Measurements from ENCODE around the gene JAK1.

The JAK1 gene

DNA sequence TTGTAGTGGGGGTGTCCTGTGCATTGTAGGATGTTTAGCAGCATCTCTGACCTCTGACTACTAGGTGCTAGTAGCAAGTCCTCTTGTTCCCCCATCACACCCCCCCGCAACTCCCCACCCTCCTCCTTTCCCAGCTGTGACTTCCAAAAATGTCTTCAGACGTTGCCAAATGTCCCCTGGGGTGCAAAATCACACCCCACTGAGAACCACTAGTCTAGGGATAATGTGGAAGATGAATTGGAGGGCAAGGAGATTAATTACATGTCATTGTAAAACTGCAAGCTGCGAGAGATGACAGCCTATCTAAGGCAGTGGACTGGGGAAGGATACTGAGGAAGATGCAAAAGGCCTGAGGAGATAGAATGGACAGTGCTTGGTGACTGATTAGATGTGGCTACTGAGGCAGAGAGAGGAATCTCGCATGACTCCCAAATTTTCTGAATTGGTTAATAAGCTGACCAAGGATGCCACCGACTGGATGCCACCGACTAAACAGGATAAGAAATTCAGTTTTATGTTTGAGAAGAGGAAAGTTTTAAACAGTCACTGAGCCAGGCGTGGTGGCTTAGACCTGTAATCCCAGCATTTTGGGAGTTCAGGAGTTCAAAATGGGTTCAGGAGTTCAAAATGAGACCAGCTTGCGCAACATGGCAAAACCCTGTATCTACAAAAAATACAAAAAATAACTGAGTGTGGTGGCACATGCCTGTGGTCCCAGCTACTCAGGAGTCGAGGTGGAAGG lies 3.1 kb upstream of the JAK1 start:
- H3K36me3 Mint-ChIP-seq: no peaks in the 10 kb centered on the region
- DNase-seq (ENCODE audit: low spot score in 2 of 2) (no peak), ATAC-seq (ENCODE audit: low read depth) (no peak)
- peaks cover 21% of the 10 kb centered on the region for H3K4me1 Mint-ChIP-seq
- no peaks in the 10 kb centered on the region for H3K9me3 Mint-ChIP-seq
- no peak overlapping the region for H3K27ac Mint-ChIP-seq
- H3K27me3 Mint-ChIP-seq: no peaks in the 10 kb centered on the region
- H3K4me3 Mint-ChIP-seq: no peak overlapping the region

DNA sequence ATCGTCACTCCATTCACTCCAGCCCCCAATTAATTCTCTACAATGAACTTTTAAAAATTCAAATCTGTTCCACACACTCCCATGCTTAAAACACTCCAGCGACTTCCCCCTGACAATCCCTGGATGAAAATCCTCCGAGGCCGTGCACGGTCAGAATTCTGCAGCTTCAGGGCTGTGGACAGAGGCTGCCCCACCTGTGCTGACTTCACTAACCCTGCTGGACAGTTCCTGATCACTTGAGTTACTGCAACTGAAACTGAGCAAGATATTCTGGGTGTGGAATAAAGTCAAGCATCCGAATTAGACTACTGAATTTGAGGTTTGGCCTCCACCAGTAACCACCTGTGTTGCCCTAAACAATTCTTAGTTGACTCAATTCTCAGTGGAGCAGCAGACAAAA lies 1.0 kb upstream of the JAK1 start:
- Mint-ChIP-seq H3K27me3 (no peaks in the 10 kb centered on the region), H3K27ac (peak overlapping the region; percentile 96), H3K9me3 (no peaks in the 10 kb centered on the region), H3K36me3 (no peaks in the 10 kb centered on the region), H3K4me3 (peak overlapping the region; percentile 86), H3K4me1 (peaks cover 30% of the 10 kb centered on the region)
- DNase-seq (ENCODE audit: low spot score in 2 of 2) (no peak), ATAC-seq (ENCODE audit: low read depth) (no peak)

DNA sequence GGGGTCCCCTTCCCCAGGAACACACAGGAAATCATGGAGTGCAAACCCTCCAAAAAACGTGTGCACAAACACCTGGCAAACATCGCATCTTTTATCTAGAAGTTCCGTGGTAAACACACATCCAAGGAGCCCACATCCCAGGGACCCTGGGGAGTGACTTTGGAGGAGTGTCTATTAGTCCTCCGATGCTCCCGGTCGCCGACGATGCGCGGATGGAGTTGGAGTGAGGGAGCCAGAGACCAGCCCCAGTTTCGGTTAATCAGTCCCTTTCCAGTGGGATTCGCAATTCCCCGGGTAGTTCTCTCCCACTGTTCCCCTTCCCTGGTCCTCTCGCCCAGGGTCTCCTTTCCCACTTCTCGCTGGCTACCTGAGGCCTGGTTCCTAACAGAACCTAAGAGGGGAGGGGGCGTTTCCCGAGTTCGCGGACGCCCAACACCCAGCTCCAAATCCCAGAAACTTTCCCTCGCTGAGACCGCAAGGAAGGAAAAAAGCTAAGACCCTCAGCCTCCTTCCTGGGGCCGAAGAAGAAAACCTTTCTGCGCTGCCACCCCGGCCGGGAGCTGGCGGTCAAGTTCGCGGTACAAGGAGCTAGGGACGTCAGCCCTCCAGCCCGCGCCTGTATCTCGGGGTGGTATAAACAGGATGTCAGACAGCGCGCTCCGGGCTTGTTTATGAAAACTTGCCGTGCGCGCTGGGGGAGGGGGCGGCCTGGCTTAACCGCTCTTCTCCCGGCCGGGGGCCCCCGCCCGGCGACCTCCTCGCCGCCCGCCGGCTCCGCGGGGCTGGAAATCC lies 787 bp downstream of the JAK1 start:
- peaks cover 46% of the 10 kb centered on the region for H3K4me1 Mint-ChIP-seq
- DNase-seq (ENCODE audit: low spot score in 2 of 2) (peak; percentile 67 to 77), ATAC-seq (ENCODE audit: low read depth) (peak; percentile 57)
- peak overlapping the region; percentile 91 for H3K4me3 Mint-ChIP-seq
- peak overlapping the region; percentile 95 for H3K27ac Mint-ChIP-seq
- peaks cover 2% of the 10 kb centered on the region for H3K36me3 Mint-ChIP-seq
- H3K27me3 Mint-ChIP-seq: no peaks in the 10 kb centered on the region
- H3K9me3 Mint-ChIP-seq: no peaks in the 10 kb centered on the region

DNA sequence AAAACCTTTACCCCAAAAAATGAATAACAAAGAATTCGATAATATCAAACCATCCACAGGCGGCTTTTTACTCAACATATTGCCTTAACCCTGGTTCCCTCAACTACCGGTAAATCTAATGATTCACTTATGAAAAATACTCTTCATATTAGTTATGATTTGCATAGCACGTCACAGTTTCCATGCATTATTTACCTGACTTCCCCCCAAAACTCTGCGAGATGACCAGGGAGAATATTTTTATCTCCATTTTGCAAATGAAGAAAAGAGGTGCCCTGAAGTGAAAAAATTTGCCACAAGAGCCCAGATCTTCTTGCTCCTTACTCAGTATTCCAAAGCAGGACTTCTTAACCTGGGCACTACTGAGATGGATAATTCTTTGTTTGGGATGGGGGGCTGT lies 2.9 kb downstream of the JAK1 start:
- Mint-ChIP-seq H3K36me3 (peaks cover 2% of the 10 kb centered on the region), H3K9me3 (no peaks in the 10 kb centered on the region), H3K27ac (peak overlapping the region; percentile 92), H3K4me3 (peak overlapping the region; percentile 91), H3K4me1 (peaks cover 50% of the 10 kb centered on the region), H3K27me3 (no peaks in the 10 kb centered on the region)
- no peak for ATAC-seq (ENCODE audit: low read depth)
- no peak for DNase-seq (ENCODE audit: low spot score in 2 of 2)

DNA sequence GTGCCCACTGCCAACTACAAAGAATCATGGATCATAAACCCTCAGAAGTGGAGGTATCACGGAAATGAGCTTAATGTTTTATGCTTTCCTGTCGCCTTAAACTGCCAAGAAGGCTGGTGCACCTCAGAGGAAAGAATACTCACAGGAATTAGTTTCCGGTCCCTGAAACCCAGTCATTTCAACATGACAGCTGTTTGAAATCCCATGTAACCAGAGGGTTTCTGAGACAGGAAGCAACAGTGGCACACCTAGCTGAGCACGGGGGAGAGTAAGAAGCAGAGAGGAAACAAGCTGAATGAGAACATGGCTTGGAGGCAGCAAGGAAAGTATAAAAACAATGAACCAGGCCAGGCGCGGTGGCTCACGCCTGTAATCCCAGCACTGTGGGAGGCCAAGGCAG lies 3.9 kb downstream of the JAK1 start:
- ATAC-seq (ENCODE audit: low read depth) (no peak), DNase-seq (ENCODE audit: low spot score in 2 of 2) (no peak)
- Mint-ChIP-seq H3K4me1 (peaks cover 51% of the 10 kb centered on the region), H3K9me3 (no peaks in the 10 kb centered on the region), H3K36me3 (peaks cover 2% of the 10 kb centered on the region), H3K4me3 (peak overlapping the region; percentile 80), H3K27ac (peak overlapping the region; percentile 92), H3K27me3 (no peaks in the 10 kb centered on the region)

DNA sequence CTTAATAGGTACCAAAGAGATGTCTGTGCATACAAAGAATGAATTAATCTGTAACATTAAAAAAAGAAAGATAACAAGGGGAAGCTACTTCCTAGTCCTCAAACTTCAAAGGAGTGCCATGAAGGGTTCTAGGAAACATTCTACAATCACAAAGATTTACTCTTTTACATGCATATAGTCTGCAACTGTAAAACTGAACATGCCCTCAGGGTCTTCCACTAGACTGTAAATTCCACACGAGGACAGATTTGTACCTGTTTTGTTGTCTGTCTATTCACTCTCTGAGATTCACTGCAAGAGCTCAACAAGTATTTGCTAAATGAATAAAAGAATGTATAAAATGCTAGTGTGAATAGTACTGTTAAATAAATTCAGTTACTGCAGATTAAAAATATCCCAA lies 4.4 kb downstream of the JAK1 start:
- H3K27ac Mint-ChIP-seq: peak overlapping the region; percentile 92
- H3K36me3 Mint-ChIP-seq: peaks cover 2% of the 10 kb centered on the region
- no peaks in the 10 kb centered on the region for H3K27me3 Mint-ChIP-seq
- H3K4me3 Mint-ChIP-seq: peak overlapping the region; percentile 80
- DNase-seq (ENCODE audit: low spot score in 2 of 2) (no peak), ATAC-seq (ENCODE audit: low read depth) (no peak)
- H3K4me1 Mint-ChIP-seq: peaks cover 47% of the 10 kb centered on the region
- no peaks in the 10 kb centered on the region for H3K9me3 Mint-ChIP-seq

DNA sequence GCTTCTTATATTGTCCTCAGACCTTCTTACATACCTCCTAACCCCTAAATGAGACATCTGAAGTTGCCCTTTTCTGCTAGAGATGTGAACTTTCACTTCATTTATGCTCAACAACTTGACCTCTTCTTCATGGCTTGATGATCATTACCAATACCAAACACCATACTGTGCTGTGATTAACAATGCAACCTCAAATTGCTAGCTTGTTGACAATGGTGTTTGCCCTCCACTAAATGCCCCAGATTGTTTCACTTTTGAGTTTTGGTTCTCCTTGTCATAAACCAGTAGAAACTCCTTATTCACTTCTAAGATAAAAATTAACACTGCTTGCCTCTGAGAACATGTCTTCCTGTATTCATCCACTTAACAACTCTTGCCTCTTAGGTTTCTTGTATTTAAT lies 5.6 kb downstream of the JAK1 start:
- no peaks in the 10 kb centered on the region for H3K27me3 Mint-ChIP-seq
- ATAC-seq (ENCODE audit: low read depth): peak; percentile 50
- H3K9me3 Mint-ChIP-seq: no peaks in the 10 kb centered on the region
- H3K36me3 Mint-ChIP-seq: peaks cover 2% of the 10 kb centered on the region
- H3K27ac Mint-ChIP-seq: peak overlapping the region; percentile 92
- H3K4me1 Mint-ChIP-seq: peaks cover 47% of the 10 kb centered on the region
- peak overlapping the region; percentile 83 for H3K4me3 Mint-ChIP-seq
- no peak for DNase-seq (ENCODE audit: low spot score in 2 of 2)

DNA sequence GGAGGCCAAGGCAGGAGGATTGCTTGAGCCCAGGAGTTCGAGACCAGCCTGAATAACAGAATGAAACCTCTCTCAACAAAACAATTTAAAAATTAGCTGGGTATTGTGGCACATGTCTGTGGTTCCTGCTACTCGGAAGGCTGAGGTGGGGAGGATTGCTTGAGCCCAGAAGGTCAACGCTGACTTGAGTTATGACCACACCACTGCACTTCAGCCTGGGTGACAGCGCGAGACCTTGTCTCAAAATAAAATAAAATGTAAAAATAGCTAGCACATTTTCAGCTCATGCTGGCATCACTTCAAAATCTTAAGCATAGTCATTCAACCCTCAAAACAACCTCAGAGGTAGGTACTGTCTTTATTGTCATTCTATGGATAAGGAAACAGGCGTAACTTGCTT lies 6.4 kb downstream of the JAK1 start:
- Mint-ChIP-seq H3K27me3 (no peaks in the 10 kb centered on the region), H3K4me1 (peaks cover 45% of the 10 kb centered on the region), H3K27ac (peak overlapping the region; percentile 92), H3K36me3 (peaks cover 2% of the 10 kb centered on the region), H3K4me3 (peak overlapping the region; percentile 83), H3K9me3 (no peaks in the 10 kb centered on the region)
- DNase-seq (ENCODE audit: low spot score in 2 of 2) (no peak), ATAC-seq (ENCODE audit: low read depth) (no peak)

DNA sequence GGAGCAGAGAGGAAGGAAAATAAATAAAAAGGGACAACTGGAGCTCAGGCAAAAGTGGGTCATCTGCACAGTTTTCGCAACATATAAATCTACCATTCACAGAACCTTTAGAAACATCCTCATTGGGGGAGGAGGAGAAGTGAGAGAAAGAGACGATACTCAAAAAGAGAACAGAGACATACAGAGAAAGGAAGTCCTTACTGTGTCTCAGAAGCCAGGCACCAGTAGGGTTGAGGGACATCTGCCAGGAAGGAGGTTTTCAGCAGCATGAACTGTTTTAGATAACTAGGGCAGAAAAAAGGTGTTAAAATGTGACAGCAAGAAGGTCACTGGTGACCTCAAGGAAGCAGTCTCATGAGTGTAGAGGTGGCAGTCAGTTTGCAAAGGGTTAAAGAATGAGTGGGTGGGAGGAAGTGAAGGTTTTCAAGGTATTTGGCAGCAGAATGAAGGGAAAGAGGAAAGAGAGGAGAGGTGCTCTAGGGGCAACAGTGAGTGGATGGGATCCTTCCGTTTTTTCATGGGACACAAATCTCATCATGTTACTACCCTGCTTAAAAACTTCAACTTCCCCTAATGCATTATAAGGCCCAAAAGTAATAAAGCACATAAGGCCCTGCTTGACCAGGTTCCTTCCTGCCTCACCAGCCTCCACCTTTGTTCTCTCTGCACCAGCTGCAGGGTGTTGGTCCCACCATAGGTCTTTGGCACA lies 9.5 kb downstream of the JAK1 start:
- Mint-ChIP-seq H3K4me1 (peaks cover 41% of the 10 kb centered on the region), H3K36me3 (peaks cover 2% of the 10 kb centered on the region), H3K27ac (no peak overlapping the region), H3K4me3 (no peak overlapping the region), H3K9me3 (no peaks in the 10 kb centered on the region), H3K27me3 (no peaks in the 10 kb centered on the region)
- ATAC-seq (ENCODE audit: low read depth) (peak; percentile 71), DNase-seq (ENCODE audit: low spot score in 2 of 2) (peak in 1 of 2 donors; percentile 27)

DNA sequence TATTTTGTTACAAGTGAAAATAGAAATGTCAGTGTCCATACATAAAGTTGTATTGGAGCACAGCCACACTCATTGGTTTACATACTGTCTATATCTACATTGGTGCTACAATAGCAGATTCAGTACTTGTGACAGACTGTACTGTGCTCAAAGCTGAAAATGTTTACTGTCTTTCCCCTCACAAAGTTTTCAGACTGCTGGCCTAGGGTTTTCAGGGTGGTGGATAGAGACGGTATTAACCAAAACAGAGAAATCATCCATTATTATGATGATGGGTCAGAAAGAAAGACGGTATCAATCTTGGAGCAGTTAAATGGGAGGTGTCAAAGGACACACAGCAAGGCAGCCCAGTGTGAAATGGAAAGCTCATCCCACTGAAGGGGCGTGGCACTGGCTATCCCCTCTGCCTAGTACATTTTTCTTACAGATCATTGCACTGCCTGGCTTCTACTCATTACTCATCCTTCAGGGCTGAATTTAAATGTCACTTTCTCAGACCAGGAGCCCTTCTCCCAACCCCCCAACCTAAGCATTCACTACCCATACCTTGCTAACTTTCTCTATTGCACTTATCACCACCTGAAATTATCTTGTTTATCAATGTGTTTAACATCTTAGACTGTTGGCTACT lies 10.2 kb downstream of the JAK1 start:
- DNase-seq (ENCODE audit: low spot score in 2 of 2): no peak
- no peak for ATAC-seq (ENCODE audit: low read depth)
- Mint-ChIP-seq H3K27me3 (no peaks in the 10 kb centered on the region), H3K4me1 (peaks cover 36% of the 10 kb centered on the region), H3K27ac (no peak overlapping the region), H3K36me3 (no peaks in the 10 kb centered on the region), H3K9me3 (no peaks in the 10 kb centered on the region), H3K4me3 (no peak overlapping the region)

DNA sequence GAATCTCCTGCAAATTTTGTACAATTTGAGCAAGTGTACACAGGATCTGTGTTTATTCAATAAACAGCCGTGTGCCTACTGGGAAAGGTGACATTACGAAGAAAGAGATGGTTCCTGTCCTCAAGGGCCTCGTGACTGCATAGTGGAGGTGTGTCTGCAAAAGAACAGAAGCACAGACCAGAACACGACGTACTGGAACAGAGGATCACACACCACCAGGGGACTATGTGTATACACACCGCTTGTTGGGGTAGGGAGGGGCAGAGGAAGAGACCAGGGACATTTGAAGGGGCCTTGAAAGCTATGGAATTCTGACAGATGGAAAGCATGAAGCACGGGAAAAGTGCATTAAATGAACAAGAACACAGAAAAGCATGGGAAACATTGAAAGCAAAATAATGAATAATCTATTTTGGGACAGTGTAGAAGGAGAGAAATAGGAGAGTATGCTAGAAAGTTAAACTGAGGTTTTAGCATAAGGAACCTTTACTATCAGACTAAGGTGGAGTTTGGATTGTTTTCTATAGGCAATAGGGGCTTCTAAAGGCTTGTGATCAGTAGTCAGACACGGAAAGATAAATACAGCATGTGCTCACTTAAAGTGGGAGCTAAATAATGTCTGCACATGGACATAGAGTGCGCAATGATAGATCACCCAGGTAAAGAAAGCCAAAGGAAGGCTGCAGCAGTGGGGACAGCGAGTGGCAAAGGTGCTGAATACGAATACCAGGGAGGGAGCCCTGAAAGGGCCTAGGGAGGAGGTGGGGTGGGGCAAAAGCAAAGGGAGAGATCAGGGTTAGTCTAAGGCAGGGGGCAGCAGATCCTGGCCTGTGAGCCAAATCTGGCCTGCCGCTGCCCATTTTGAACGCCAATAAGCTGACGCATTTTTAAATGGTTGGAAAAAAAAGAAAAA lies 11.0 kb downstream of the JAK1 start:
- ATAC-seq (ENCODE audit: low read depth) (no peak), DNase-seq (ENCODE audit: low spot score in 2 of 2) (no peak)
- H3K27ac Mint-ChIP-seq: no peak overlapping the region
- no peaks in the 10 kb centered on the region for H3K27me3 Mint-ChIP-seq
- H3K9me3 Mint-ChIP-seq: no peaks in the 10 kb centered on the region
- H3K4me3 Mint-ChIP-seq: no peak overlapping the region
- peaks cover 37% of the 10 kb centered on the region for H3K4me1 Mint-ChIP-seq
- no peaks in the 10 kb centered on the region for H3K36me3 Mint-ChIP-seq

DNA sequence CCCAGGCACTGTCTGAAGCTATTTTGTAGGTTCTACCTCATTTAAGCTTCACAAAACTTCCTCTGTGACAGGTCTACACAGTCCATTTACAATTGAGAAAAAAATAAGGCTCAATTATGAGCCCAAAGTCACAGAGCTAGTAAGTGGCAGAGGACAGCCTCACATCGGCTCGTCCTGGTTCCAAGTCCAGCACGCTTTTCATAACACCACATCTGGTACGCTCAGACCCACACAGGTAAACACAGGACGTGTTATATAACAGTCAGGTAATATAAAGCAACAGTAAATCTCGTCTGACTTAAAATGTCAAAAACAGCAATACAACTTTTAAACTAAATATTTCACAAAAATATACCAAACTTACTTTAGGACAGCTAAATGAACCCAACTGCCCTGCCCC lies 13.1 kb downstream of the JAK1 start:
- Mint-ChIP-seq H3K9me3 (no peaks in the 10 kb centered on the region), H3K27ac (no peak overlapping the region), H3K4me3 (no peak overlapping the region), H3K36me3 (no peaks in the 10 kb centered on the region), H3K27me3 (no peaks in the 10 kb centered on the region), H3K4me1 (peaks cover 41% of the 10 kb centered on the region)
- DNase-seq (ENCODE audit: low spot score in 2 of 2) (no peak), ATAC-seq (ENCODE audit: low read depth) (no peak)

DNA sequence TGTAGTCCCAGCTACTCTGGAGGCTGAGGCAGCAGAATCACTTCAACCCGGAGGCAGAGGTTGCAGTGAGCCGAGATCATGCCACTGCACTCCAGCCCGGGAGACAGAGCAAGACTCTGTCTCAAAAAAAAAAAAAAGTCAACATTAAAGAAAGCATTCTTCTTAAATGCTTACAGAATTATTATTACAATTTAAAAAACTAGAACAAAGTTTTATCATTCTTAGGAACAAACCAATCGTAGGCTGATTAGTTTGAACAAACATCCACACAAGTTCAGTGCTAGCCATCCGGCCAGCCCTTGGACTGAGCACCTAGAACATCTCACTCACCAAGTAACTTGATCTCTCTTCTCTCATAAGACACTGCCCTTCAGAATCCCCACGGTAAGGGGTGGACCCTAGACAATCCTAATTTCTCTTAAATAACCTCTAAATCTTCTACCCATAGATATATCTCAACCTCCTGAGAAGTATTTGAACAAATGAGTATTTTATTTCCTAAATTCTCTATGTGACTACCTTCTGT lies 16.0 kb downstream of the JAK1 start:
- no peak for ATAC-seq (ENCODE audit: low read depth)
- Mint-ChIP-seq H3K4me3 (peak overlapping the region; percentile 1), H3K4me1 (peaks cover 56% of the 10 kb centered on the region), H3K27me3 (no peaks in the 10 kb centered on the region), H3K9me3 (no peaks in the 10 kb centered on the region), H3K27ac (peak overlapping the region; percentile 10), H3K36me3 (peaks cover under 1% of the 10 kb centered on the region)
- no peak for DNase-seq (ENCODE audit: low spot score in 2 of 2)

Data from memory B cell (primary cell).